Left cardiac atrium (tissue), 4 donors: ENCODE results near the gene HYAL1. TPM values are rescaled to one million over a fixed set of nuclear protein-coding genes. Genes with fewer than 3 reads are reported as not detected.
"Not testable (repeated sequence)": the region's sequence is repeated elsewhere in the genome, so short reads cannot be mapped to it uniquely, and the experiment has no call there.

Source experiments
- ATAC-seq, 2 donors: fragments of 200-7000 bp; cut with Tn5 transposase; one replicate each; pipeline ENCODE4 v1.9.1; 2020; ENCODE audit warnings: mild to moderate bottlenecking in 2 of 2, moderate library complexity in 2 of 2
- DNase-seq: peaks from one replicate; pipeline ENCODE4 v3.0.0-alpha.2; 2020
- intact Hi-C, 2 donors: fragments of 100-400 bp; cut with DNase I; formaldehyde crosslinking; loops; one replicate each; pipeline versions ENCODE4 v1.14.1 to v1.15.1; 2022 to 2023
- total RNA-seq, 2 donors: library from RNA; stranded (reverse); fragmentation: NEBNext Ultra II Directional; extraction: Animal tissue kit (Norgen Biotek cat#: 25700); gene quantifications; one replicate each; pipeline ENCODE4 v1.2.1, GENCODE V29; 2021
- donor health status: DM: no; HTN: yes; CAD: no.
- donor health status: DM: no; HTN: yes; CAD: no; lungs with severe emphysema.
- donor health status: DM: yes; HTN: yes; CAD: no.
- donor health status: Dilated cardiomyopathy.

The HYAL1 gene
- total RNA-seq, 2 donors from 2014 or later = 24.6 to 26.6 TPM

DNA sequence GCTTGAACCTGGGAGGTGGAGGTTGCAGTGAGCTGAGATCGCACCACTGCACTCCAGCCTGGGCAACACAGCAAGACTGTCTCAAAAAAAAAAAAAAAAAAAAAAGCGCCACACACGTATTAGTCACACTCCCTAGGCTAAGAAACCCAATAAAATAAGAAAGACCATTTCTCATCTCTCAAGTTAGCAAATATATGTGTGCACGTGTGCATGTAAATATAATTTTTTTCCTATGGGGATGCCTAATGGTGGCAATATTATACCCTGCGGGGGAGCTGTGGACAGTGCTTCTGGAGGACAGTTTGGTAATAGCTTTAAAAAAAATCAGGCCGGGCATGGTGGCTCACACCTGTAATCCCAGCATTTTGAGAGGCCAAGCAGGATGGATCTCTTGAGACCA lies 19.3 kb downstream of the HYAL1 start:
- intact Hi-C loops, ATAC-seq, DNase-seq: not testable (repeated sequence)

- no peak for DNase-seq
- peak in 1 of 2 donors; percentile 3 for ATAC-seq
- intact Hi-C loops = no loop called here
Measured at GRCh38 chr3:50279255-50280016, 23.9 kb downstream of the HYAL1 start.

GRCh38 chr3:50278880-50279224 lies 24.5 kb downstream of the HYAL1 start, which contains the start of gene LSMEM2:
LSMEM2 (plus strand) TSS chr3:50279087; CDS start chr3:50279114, 27 bp downstream.
- no peak for DNase-seq
- intact Hi-C loops = no loop called here
- peak; percentile 73 to 86 for ATAC-seq

- ATAC-seq (peak; percentile 1 to 4), DNase-seq (no peak)
- intact Hi-C loops = no loop called here
Measured at GRCh38 chr3:50278123-50278879, 25.1 kb downstream of the HYAL1 start.

DNA sequence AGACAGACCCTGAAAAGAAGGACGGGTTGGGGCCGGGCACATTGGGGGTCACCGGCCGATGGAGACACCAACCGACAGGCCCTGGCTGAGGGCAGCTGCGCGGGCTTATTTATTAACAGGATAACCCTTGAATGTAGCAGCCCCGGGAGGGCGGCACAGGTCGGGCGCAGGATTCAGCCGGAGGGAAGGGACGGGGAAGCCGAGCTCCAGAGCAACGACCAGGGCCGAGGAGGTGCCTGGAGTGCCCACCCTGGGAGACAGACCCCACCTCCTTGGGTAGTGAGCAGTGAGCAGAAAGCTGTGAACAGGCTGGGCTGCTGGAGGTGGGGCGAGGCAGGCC lies 26.6 kb downstream of the HYAL1 start:
- intact Hi-C loops = no loop called here
- ATAC-seq = no peak

GRCh38 chr3:50275996-50276761 lies 27.2 kb downstream of the HYAL1 start:
- ATAC-seq (no peak), DNase-seq (no peak)
- intact Hi-C loops = loop anchor here in 1 of 2 donors (2.0 kb wide), 1 partner anchor 49 kb away; no protein-coding TSS in a partner anchor

More for the DNA sequence above, 26.6 kb downstream of the HYAL1 start:
- no peak for DNase-seq

DNA sequence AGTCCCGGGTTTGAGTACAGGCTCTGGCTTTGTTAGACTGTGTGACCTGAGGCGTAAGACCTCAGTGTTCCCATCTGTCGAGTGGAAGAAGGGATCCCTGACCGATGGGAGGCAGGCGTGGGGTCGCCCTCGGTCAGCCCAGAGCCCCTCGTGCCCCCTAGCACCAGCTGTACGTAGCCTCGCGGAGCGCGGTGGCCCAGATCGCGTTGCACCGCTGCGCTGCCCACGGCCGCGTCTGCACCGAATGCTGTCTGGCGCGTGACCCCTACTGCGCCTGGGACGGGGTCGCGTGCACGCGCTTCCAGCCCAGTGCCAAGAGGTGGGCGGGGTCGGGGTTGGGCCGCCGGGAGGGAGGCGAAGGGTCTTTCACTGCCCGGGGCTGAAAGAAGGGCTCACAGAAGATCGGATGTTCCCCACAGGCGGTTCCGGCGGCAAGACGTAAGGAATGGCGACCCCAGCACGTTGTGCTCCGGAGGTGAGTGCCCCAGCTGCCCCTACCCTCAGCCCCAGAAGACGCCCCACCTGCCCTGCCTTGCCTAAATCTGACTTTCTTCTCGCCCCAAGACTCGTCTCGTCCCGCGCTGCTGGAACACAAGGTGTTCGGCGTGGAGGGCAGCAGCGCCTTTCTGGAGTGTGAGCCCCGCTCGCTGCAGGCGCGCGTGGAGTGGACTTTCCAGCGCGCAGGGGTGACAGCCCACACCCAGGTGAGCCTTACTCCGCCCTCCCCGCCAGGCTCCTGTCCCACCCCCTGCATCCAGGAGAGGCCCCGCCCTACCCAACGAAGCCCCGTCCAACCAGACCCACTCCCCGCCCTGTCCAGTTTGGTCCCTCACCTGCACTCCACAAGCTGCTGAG lies 28.0 kb downstream of the HYAL1 start:
- DNase-seq (no peak), ATAC-seq (no peak)
- intact Hi-C loops = loop anchor here in 1 of 2 donors (2.0 kb wide), 1 partner anchor 49 kb away; no protein-coding TSS in a partner anchor

- peak; percentile 69 for DNase-seq
- ATAC-seq = peak; percentile 4 to 8
- intact Hi-C loops = loop anchor here (2.0 to 5.0 kb wide), 4 partner anchors 48 to 152 kb away; partner anchors contain the start of genes GNAT1 (in 1 of the 2) and TUSC2 (in 1 of the 2)
Measured at GRCh38 chr3:50274371-50275104, 28.8 kb downstream of the HYAL1 start.

- DNase-seq = no peak
- no peak for ATAC-seq
- intact Hi-C loops = loop anchor here (2.0 to 5.0 kb wide), 5 partner anchors 47 to 151 kb away; partner anchors contain the start of genes GNAT1 (in 1 of the 2) and TUSC2 (in 1 of the 2)
Measured at GRCh38 chr3:50273689-50274065, 29.7 kb downstream of the HYAL1 start.

- DNase-seq = peak; percentile 86
- ATAC-seq = peak; percentile 60 to 62
- intact Hi-C loops = loop anchor here (2.0 to 5.0 kb wide), 5 partner anchors 46 to 151 kb away; partner anchors contain the start of genes GNAT1 (in 1 of the 2) and TUSC2 (in 1 of the 2)
Measured at GRCh38 chr3:50272911-50273688, 30.3 kb downstream of the HYAL1 start.

DNA sequence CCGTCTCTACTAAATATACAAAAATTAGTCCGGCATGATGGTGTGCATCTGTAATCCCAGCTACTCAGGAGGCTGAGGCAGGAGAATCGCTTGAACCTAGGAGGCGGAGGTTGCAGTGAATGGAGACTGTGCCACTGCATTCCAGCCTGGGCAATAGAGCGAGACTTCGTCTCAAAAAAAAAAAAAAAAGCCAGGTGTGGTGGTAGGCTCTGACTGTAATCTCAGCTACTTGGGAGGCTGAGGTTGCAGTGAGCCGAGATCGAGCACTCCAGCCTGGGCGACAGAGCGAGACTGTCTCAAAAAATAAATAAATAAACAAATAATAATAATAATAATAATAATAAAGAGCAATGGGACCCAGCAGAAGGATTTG lies 30.9 kb downstream of the HYAL1 start:
- intact Hi-C loops = loop anchor here (2.0 to 5.0 kb wide), 5 partner anchors 46 to 150 kb away; partner anchors contain the start of genes GNAT1 (in 1 of the 2) and TUSC2 (in 1 of the 2)
- ATAC-seq, DNase-seq: not testable (repeated sequence)

DNA sequence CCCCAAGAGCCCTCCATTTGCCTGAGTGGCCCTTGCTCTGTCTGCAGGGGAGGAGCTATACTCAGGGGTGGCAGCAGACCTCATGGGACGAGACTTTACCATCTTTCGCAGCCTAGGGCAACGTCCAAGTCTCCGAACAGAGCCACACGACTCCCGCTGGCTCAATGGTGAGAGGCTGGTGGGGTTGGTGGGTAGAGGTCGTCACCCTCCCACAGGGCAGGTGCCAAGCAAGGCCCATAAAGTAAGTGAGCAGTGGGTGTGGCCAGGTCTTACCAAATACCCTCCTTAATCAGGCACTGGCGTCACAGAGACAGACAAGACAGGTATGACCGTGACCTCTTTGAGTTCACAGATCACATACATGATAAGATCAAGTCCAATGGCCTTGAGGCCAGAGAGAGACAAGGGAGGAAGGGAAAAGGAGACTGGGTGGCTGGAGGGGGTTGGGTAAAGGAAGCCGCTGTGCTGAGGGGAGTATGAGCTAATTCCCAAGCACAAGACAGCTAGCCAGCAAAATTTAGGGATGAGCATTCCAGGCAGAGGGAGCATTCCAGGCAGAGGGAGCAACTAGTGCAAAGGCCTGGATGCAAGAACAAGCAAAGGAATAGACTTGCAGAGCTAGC lies 31.9 kb downstream of the HYAL1 start:
- intact Hi-C loops = loop anchor here (5.0 kb wide), 3 partner anchors 56 to 149 kb away; partner anchors contain the start of genes GNAT1 (in 1 of the 2) and TUSC2 (in 1 of the 2)
- no peak for DNase-seq
- ATAC-seq = no peak

GRCh38 chr3:50270422-50271224 lies 32.8 kb downstream of the HYAL1 start:
- ATAC-seq (no peak), DNase-seq (no peak)
- intact Hi-C loops = loop anchor here (5.0 kb wide), 3 partner anchors 57 to 148 kb away; partner anchors contain the start of genes GNAT1 (in 1 of the 2) and TUSC2 (in 1 of the 2)

GRCh38 chr3:50269977-50270413 lies 33.4 kb downstream of the HYAL1 start:
- ATAC-seq = no peak
- intact Hi-C loops = loop anchor here (5.0 kb wide), 3 partner anchors 57 to 148 kb away; partner anchors contain the start of genes GNAT1 (in 1 of the 2) and TUSC2 (in 1 of the 2)
- no peak for DNase-seq

DNA sequence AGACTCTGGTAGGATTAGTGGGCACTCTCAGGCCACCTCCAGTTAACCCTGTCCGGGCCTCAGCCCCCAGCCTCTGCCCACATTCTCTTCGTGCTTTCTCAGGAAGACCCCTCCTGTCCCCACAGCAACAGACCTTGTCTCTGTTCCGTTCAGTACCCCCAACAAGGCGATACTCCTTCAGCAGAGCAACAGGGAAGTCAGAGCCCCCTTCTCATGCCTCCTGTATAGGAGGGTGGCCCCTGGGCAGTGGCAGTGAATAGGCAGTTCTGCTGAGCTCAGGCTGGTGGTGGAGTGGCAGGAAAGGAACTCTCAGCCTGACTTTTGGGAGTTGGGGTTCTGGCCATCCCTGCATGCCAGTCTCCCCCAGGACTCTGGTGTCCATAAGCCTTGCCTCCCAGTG lies 33.9 kb downstream of the HYAL1 start:
- intact Hi-C loops = no loop called here
- no peak for ATAC-seq

More for the DNA sequence above, 33.9 kb downstream of the HYAL1 start:
- DNase-seq = no peak
